ENCODE measurements around the gene HOXA7. TPM values are rescaled to one million over a fixed set of nuclear protein-coding genes. Genes with fewer than 3 reads are reported as not detected.

HOXA7 gene
- total and polyA plus RNA-seq, 2 of the 8 experiments (the other 6 are each of a cell fraction or from before 2014, with no cell fraction given): 0.03 TPM; not detected in 1

DNA sequence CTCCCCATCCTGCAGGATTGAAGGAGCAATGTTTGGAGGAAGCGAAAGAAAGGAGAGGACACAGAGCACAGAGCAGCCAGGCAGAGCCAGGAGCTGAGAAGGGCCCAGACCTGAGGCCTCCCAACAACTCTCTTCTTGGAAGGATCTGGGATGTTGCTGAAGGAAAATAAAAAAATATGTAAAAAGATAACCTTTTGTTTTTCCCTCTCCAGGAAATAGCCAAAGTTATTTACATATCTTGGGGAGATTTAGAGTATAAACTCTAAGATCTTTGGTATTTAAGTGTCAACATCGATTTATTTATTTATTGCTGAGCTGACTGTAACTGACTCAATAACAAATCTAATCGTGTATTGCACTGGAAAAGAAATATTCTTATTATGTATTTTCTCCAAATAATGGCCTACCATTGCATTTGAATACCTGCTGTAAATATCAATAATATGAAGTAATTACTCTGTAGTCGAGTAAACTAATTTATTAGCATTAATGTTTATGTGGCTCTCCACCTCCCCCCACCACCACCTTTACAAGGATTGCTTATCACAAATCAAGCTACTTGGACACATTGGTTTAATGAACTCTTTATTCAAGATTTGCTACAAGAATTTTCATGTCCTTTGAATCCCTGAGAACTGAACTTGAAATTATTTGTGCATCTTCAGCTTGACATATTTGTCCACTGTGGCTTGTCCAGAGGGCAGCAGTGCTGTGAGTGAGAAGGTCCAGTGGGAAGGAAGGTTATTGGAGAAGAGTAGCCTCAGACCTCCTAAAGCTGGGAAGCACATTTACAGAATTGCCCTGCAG is 30.4 kb upstream of the HOXA7 start (continued):
- TF ChIP-seq RFX5 (IDR thresholded peaks at IDR 0.05; ENCODE audit: borderline replicate concordance, low read depth, low read length): no peak

All from H1 (cell line).